ENCODE measurements around the gene NDUFB11. TPM values are rescaled to one million over a fixed set of nuclear protein-coding genes. Genes with fewer than 3 reads are reported as not detected.

NDUFB11 gene
- total RNA-seq, 2 experiments from 2014 or later, result 92.9 to 103 TPM

DNA sequence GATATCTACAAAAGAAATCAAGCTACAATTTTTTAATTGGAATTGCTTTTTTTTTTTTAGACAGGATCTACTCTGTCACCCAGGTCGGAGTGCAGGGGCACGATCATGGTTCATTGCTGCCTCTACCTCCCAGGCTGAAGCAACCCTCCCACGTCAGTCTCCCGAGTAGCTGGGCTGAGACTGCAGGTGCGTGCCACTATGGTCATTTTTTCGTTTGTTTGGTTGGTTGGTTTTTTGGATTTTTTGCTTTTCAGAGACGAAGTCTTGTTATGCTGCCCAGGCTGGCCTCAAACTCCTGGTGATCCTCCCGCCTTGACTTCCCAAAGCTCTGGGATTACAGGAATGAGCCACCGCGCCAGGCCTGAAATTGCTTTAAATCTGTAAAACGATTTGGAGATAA, 50.6 kb downstream of the NDUFB11 start:
- H3K27me3 Mint-ChIP-seq (ENCODE audit: low read depth), result no peaks in the 10 kb centered on the region
- DNase-seq (no peak), ATAC-seq (no peak)
- POLR2A ChIA-PET, result no interaction called here
- no peak overlapping the region for H3K4me3 Mint-ChIP-seq
- H3K36me3 Mint-ChIP-seq (ENCODE audit: low read depth), result no peaks in the 10 kb centered on the region
- H3K4me1 Mint-ChIP-seq (ENCODE audit: low read depth), result peaks cover 12% of the 10 kb centered on the region
- CTCF ChIA-PET, result interaction anchor here (0.7 to 1.5 kb wide), 7 partner anchors 51 to 335 kb away, joined by 3 to 5 read pairs (median 3); partner anchors contain the start of genes NDUFB11, RBM10 and SLC9A7
- H3K9me3 Mint-ChIP-seq (ENCODE audit: insufficient read depth), result no peaks in the 10 kb centered on the region
- no peak overlapping the region for H3K27ac Mint-ChIP-seq

DNA sequence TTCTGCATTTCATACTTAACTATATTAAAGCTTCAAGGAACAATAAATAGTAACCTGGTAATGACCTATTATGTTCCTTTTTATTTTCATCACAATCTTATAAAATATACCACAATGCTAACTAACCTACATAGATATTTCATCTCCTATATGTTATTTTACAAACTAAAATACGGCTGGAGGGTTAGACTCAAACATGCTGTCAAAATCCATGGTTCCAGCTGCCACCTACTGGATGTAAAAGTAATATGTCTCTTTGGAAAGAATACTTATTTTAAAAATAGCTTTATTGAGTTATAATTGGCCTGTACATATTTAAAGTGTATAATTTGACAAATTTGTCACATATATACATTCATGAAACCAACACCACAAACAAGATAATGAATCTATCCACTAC, 51.3 kb downstream of the NDUFB11 start:
- POLR2A ChIA-PET, result interaction anchor here (0.7 kb wide), 1 partner anchor 35 kb away, joined by 3 read pairs; no protein-coding TSS in a partner anchor
- DNase-seq (peak; percentile 23), ATAC-seq (no peak)
- Mint-ChIP-seq H3K4me1 (ENCODE audit: low read depth) (peaks cover 12% of the 10 kb centered on the region), H3K36me3 (ENCODE audit: low read depth) (no peaks in the 10 kb centered on the region), H3K9me3 (ENCODE audit: insufficient read depth) (no peaks in the 10 kb centered on the region), H3K27me3 (ENCODE audit: low read depth) (no peaks in the 10 kb centered on the region), H3K4me3 (no peak overlapping the region), H3K27ac (no peak overlapping the region)
- CTCF ChIA-PET, result interaction anchor here (0.7 to 1.5 kb wide), 6 partner anchors 62 to 335 kb away, joined by 3 to 5 read pairs (median 4); partner anchors contain the start of gene SLC9A7

Other genes with a start within 250 kb of the NDUFB11 start
- under 1 TPM; 0.31 to 0.47 TPM for gene JADE3, start 232.3 kb downstream of the NDUFB11 start, total RNA-seq
- not detected for gene RGN, start 66.3 kb downstream of the NDUFB11 start, total RNA-seq
- 10 to 100 TPM; 62.2 to 64.1 TPM for gene RBM10, start 519 bp upstream of the NDUFB11 start, total RNA-seq
- gene UBA1, start 49.1 kb upstream of the NDUFB11 start, total RNA-seq, result 100 to 1,000 TPM; 186 to 189 TPM
- 10 to 100 TPM; 64.3 to 74.7 TPM for gene CDK16, start 74.0 kb upstream of the NDUFB11 start, total RNA-seq
- gene USP11, start 88.3 kb upstream of the NDUFB11 start, total RNA-seq, result 10 to 100 TPM; 55.3 to 60.9 TPM
- under 1 TPM; 0.32 to 0.34 TPM for gene ZNF157, start 225.9 kb upstream of the NDUFB11 start, total RNA-seq